ENCODE measurements around the gene PSMC1.

PSMC1 gene

DNA sequence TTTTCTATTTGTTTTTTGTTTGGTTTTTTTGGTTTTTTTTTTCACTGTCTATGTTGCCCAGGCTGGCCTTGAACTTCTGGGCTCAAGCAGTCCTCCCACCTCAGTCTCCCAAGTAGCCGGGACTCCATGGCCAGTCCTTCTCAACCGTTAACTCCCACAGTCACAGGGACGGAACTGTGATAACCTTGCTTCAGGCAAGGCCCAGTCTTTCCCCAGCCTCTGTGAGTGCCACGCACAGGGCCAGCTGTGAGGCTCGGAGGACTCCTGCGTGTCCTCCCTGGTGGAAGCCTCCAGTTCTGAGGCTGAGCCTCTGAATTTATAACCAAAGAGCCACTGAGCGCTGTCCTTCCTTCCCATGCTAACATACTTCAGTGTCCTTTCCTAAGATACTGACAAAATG, 23.7 kb downstream of the PSMC1 start:
- H4K20me1 ChIP-seq (ENCODE audit: insufficient read depth, low read length), result no peaks in the 10 kb centered on the region
- no peak overlapping the region for H3K9ac ChIP-seq (ENCODE audit: low read length)
- no peak for DNase-seq
- no peaks in the 10 kb centered on the region for H3F3A ChIP-seq (ENCODE audit: insufficient read depth, low read length)
- no peak overlapping the region for H2AFZ ChIP-seq (ENCODE audit: low read length)
- H3K4me3 ChIP-seq (ENCODE audit: low read length), result no peak overlapping the region
- no peaks in the 10 kb centered on the region for H3K79me2 ChIP-seq (ENCODE audit: low read length)
- no peaks in the 10 kb centered on the region for H3K27me3 ChIP-seq (replicated peaks; ENCODE audit: insufficient read depth, low read length)
- H3K27ac ChIP-seq (ENCODE audit: low read length), result no peak overlapping the region
- H3K4me1 ChIP-seq (ENCODE audit: low read length), result no peaks in the 10 kb centered on the region
- TF ChIP-seq EZH2phosphoT487 (IDR thresholded peaks at IDR 0.05; ENCODE audit: low read length) (no peak), EZH2 (optimal IDR thresholded peaks at IDR 0.05; ENCODE audit: low read depth, low read length) (no peak)
- TF ChIP-seq, protein P1, sequence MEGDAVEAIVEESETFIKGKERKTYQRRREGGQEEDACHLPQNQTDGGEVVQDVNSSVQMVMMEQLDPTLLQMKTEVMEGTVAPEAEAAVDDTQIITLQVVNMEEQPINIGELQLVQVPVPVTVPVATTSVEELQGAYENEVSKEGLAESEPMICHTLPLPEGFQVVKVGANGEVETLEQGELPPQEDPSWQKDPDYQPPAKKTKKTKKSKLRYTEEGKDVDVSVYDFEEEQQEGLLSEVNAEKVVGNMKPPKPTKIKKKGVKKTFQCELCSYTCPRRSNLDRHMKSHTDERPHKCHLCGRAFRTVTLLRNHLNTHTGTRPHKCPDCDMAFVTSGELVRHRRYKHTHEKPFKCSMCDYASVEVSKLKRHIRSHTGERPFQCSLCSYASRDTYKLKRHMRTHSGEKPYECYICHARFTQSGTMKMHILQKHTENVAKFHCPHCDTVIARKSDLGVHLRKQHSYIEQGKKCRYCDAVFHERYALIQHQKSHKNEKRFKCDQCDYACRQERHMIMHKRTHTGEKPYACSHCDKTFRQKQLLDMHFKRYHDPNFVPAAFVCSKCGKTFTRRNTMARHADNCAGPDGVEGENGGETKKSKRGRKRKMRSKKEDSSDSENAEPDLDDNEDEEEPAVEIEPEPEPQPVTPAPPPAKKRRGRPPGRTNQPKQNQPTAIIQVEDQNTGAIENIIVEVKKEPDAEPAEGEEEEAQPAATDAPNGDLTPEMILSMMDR (IDR thresholded peaks at IDR 0.05; ENCODE audit: low read length), result no peak
- H3K4me2 ChIP-seq (ENCODE audit: low read depth, low read length), result no peak overlapping the region
- no peaks in the 10 kb centered on the region for H3K9me2 ChIP-seq (replicated peaks; ENCODE audit: insufficient read depth, low read length)
- no peaks in the 10 kb centered on the region for H3K36me3 ChIP-seq (replicated peaks; ENCODE audit: insufficient read depth, low read length)
- H3K9me3 ChIP-seq (replicated peaks; ENCODE audit: insufficient read depth, low read length), result no peaks in the 10 kb centered on the region

DNA sequence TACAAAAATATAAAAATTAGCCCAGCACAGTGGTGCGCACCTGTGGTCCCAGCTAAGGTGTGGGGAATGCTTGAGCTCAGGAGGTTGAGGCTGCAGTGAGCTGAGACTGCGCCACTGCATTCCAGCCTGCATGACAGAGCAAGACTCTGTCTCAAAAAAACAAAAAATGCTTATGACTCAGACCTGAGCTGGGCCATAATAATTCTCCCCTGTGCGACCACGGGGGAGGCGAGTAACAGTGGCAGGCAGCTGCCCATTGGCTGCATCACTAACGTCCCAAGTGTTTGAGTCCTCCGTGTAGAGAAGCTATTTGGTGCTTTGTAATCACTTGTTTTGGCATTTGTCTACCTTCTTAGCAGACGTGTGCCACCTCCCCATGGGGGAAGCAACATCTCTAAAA, 24.9 kb downstream of the PSMC1 start:
- Histone ChIP-seq H3K36me3 (replicated peaks; ENCODE audit: insufficient read depth, low read length) (no peaks in the 10 kb centered on the region), H3K27me3 (replicated peaks; ENCODE audit: insufficient read depth, low read length) (no peaks in the 10 kb centered on the region), H3K9me2 (replicated peaks; ENCODE audit: insufficient read depth, low read length) (no peaks in the 10 kb centered on the region), H3K4me2 (ENCODE audit: low read depth, low read length) (no peak overlapping the region), H3K4me1 (ENCODE audit: low read length) (no peaks in the 10 kb centered on the region), H2AFZ (ENCODE audit: low read length) (no peak overlapping the region), H3K27ac (ENCODE audit: low read length) (no peak overlapping the region), H3K9me3 (replicated peaks; ENCODE audit: insufficient read depth, low read length) (no peaks in the 10 kb centered on the region), H4K20me1 (ENCODE audit: insufficient read depth, low read length) (no peaks in the 10 kb centered on the region), H3K4me3 (ENCODE audit: low read length) (no peak overlapping the region), H3K9ac (ENCODE audit: low read length) (no peak overlapping the region), H3K79me2 (ENCODE audit: low read length) (no peaks in the 10 kb centered on the region), H3F3A (ENCODE audit: insufficient read depth, low read length) (no peaks in the 10 kb centered on the region)
- TF ChIP-seq, protein P1 (IDR thresholded peaks at IDR 0.05; ENCODE audit: low read length), result no peak
- TF ChIP-seq EZH2phosphoT487 (IDR thresholded peaks at IDR 0.05; ENCODE audit: low read length) (no peak), EZH2 (optimal IDR thresholded peaks at IDR 0.05; ENCODE audit: low read depth, low read length) (no peak)
- no peak for DNase-seq

DNA sequence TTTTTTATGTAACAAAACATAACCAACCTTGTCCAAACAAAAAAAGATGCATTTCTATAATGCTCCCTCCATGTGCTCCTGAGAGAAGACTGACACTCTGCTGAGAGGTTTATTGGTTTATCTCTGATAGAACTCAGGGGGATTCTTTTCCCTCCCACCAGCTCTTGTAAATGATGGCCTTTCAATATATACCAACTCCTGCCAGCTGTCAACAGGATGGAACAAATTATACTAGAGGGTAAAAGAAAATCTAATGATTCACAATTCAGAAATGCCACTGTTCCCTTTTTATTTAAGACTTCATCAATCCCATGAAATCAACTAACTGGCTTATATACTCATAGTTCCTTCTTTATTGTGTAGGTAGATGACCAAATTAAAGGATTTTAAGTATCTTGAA, 25.4 kb downstream of the PSMC1 start:
- no peaks in the 10 kb centered on the region for H3K27me3 ChIP-seq (replicated peaks; ENCODE audit: insufficient read depth, low read length)
- H2AFZ ChIP-seq (ENCODE audit: low read length), result no peak overlapping the region
- no peaks in the 10 kb centered on the region for H3K4me1 ChIP-seq (ENCODE audit: low read length)
- no peak overlapping the region for H3K4me3 ChIP-seq (ENCODE audit: low read length)
- H3K9me2 ChIP-seq (replicated peaks; ENCODE audit: insufficient read depth, low read length), result no peaks in the 10 kb centered on the region
- H4K20me1 ChIP-seq (ENCODE audit: insufficient read depth, low read length), result no peaks in the 10 kb centered on the region
- DNase-seq, result no peak
- H3K4me2 ChIP-seq (ENCODE audit: low read depth, low read length), result no peak overlapping the region
- H3K9me3 ChIP-seq (replicated peaks; ENCODE audit: insufficient read depth, low read length), result no peaks in the 10 kb centered on the region
- no peaks in the 10 kb centered on the region for H3K36me3 ChIP-seq (replicated peaks; ENCODE audit: insufficient read depth, low read length)
- H3K9ac ChIP-seq (ENCODE audit: low read length), result no peak overlapping the region
- H3K27ac ChIP-seq (ENCODE audit: low read length), result no peak overlapping the region
- TF ChIP-seq, protein P1 (IDR thresholded peaks at IDR 0.05; ENCODE audit: low read length), result no peak
- no peak for TF ChIP-seq EZH2phosphoT487 (IDR thresholded peaks at IDR 0.05; ENCODE audit: low read length)
- TF ChIP-seq EZH2 (optimal IDR thresholded peaks at IDR 0.05; ENCODE audit: low read depth, low read length), result no peak
- H3K79me2 ChIP-seq (ENCODE audit: low read length), result no peaks in the 10 kb centered on the region
- H3F3A ChIP-seq (ENCODE audit: insufficient read depth, low read length), result no peaks in the 10 kb centered on the region
